Coronary artery (tissue), 2 donors: ENCODE data around the gene CFAP107.

Experiments
- DNase-seq: peaks from one replicate; pipeline ENCODE4 v3.0.0-alpha.2; 2017; ENCODE audit warnings: low spot score
- H3K27ac ChIP-seq, 2 donors: fragments of 200-600 bp; sonication (generic); one replicate each; pipeline ENCODE4 v1.5.1; 2016 to 2019
- H3K4me3 ChIP-seq: fragments of 200-600 bp; sonication (generic); 2 replicates; pipeline ENCODE4 v1.5.1; 2016; ENCODE audit warnings: mild to moderate bottlenecking, moderate library complexity
- CTCF ChIP-seq: fragments of 200-600 bp; sonication (generic); IDR thresholded peaks from one replicate; pipeline ENCODE4 v1.5.1; 2019; ENCODE audit warnings: antibody characterized with exemption

The CFAP107 gene

GRCh38 chr1:12741946-12742345 is 4.1 kb upstream of the CFAP107 start:
- Histone ChIP-seq H3K4me3 (no peak overlapping the region), H3K27ac (no peak overlapping the region)
- no peak for TF ChIP-seq CTCF
- no peak for DNase-seq

- TF ChIP-seq CTCF = no peak
- no peak for DNase-seq
- Histone ChIP-seq H3K27ac (no peak overlapping the region), H3K4me3 (no peak overlapping the region)
Observed at GRCh38 chr1:12745126-12745991, 641 bp upstream of the CFAP107 start.

GRCh38 chr1:12748778-12749355 is 2.9 kb downstream of the CFAP107 start:
- no peak for TF ChIP-seq CTCF
- Histone ChIP-seq H3K4me3 (no peak overlapping the region), H3K27ac (no peak overlapping the region)
- no peak for DNase-seq

GRCh38 chr1:12754738-12755137 is 8.7 kb downstream of the CFAP107 start:
- no peak overlapping the region for H3K4me3 ChIP-seq
- DNase-seq = no peak
- TF ChIP-seq CTCF = no peak
- H3K27ac ChIP-seq = no peak overlapping the region

GRCh38 chr1:12756273-12756672 is 10.3 kb downstream of the CFAP107 start:
- no peak for DNase-seq
- no peak overlapping the region for H3K27ac ChIP-seq
- H3K4me3 ChIP-seq = no peak overlapping the region
- no peak for TF ChIP-seq CTCF

GRCh38 chr1:12756768-12757413 is 10.9 kb downstream of the CFAP107 start:
- Histone ChIP-seq H3K27ac (no peak overlapping the region), H3K4me3 (no peak overlapping the region)
- DNase-seq = no peak
- TF ChIP-seq CTCF = no peak
